ENCODE data around the gene PHLDA2.

The PHLDA2 gene

GRCh38 chr11:2926611-2927051 lies 2.6 kb downstream of the PHLDA2 start:
- intact Hi-C loops (cut with DNase I; ENCODE audit: low total_unique reads) = no loop called here
- H3K4me1 ChIP-seq = peaks cover 0 to 44% (median 24%) of the 10 kb centered on the region in 4 donors
- no peak for TF ChIP-seq CTCF (IDR thresholded peaks at IDR 0.05)
- no peaks in the 10 kb centered on the region for H3K9me3 ChIP-seq
- no peak for DNase-seq
- H3K27me3 ChIP-seq = peaks cover 0 to 26% of the 10 kb centered on the region in 2 donors
- no peak overlapping the region for H3K27ac ChIP-seq
- H3K4me3 ChIP-seq = no peak overlapping the region
- no peaks in the 10 kb centered on the region for H3K36me3 ChIP-seq

GRCh38 chr11:2924821-2925675 lies 4.2 kb downstream of the PHLDA2 start:
- H3K27ac ChIP-seq = no peak overlapping the region

DNA sequence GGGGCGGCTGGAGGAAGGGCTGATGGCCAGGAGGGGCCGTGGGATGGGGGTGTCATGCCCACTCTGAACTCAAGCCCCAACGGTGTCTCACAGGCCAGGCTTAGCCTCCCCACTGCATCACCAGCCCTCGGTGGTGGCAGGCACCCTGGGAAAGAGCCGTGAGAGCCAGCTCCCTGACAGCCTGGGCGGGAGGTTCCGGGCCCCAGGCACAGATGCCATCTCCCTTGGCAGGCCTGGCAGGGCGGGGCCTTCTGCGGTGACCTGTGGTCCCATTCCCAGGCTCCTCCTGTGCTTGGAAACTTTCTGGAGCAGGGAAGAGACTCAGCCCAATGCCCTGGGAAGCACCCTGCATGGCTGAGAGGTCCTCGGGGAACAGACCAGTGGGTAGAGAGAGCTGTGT lies 4.8 kb downstream of the PHLDA2 start:
- Histone ChIP-seq H3K27ac (no peak overlapping the region), H3K9me3 (no peaks in the 10 kb centered on the region), H3K36me3 (no peaks in the 10 kb centered on the region), H3K27me3 (peaks cover 0 to 22% of the 10 kb centered on the region in 2 donors), H3K4me3 (no peak overlapping the region), H3K4me1 (peaks cover 0 to 26% (median 11%) of the 10 kb centered on the region in 4 donors)
- intact Hi-C loops (cut with DNase I; ENCODE audit: low total_unique reads) = no loop called here
- TF ChIP-seq CTCF (IDR thresholded peaks at IDR 0.05) = no peak
- no peak for DNase-seq

More at GRCh38 chr11:2924821-2925675, 4.2 kb downstream of the PHLDA2 start:
- intact Hi-C loops (cut with DNase I; ENCODE audit: low total_unique reads) = no loop called here
- Histone ChIP-seq H3K9me3 (no peaks in the 10 kb centered on the region), H3K4me1 (peaks cover 0 to 33% (median 17%) of the 10 kb centered on the region in 4 donors), H3K27me3 (peaks cover 0 to 26% of the 10 kb centered on the region in 2 donors), H3K36me3 (no peaks in the 10 kb centered on the region), H3K4me3 (no peak overlapping the region)
- no peak for DNase-seq
- no peak for TF ChIP-seq CTCF (IDR thresholded peaks at IDR 0.05)

DNA sequence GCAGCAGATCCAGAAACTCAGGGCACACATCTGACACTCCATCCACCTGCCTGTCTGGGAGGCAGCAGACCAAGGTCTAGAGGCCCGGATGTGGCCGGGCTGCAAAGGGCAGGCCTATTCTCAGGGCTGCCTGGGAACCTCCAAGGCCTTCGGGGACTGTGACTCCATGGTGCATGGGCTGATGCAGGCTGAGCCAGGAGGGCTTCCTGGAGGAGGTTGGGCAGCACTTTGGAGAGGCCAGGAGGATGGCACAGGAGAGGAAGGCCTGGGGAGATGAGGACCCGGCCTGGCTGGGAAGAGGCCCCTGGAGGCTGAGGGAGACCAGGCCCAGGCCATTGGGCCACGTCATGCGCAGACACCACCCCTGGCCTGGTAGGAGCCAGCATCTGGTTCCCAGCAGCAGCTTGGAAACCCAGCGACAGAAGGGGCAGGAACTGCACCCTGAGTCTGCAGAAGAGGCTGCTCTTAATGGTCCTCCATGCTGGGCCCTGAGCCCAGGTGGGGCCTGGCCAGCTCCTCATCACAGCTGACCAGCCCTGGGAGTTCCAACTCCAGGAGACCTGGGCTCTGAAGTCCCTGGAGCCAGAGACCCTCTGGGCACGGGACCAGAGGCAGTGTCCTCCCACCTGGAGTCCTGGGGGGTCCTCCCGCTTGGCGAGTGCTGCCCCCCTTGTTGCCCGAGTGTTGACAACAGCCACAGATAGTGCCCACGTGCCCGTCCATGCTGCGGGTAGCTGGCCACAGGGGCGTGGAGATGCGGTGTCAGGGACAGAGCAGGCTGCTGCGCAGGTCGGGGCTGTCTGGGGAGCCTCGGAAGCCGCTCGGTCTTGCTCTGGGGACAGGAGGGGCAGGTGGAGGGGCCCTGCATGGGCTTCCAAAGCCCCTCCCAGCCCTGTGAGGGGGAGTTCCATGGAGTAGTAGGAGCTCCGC lies 5.5 kb downstream of the PHLDA2 start:
- no peak overlapping the region for H3K27ac ChIP-seq
- peaks cover 0 to 18% of the 10 kb centered on the region in 2 donors for H3K27me3 ChIP-seq
- no peak overlapping the region for H3K4me3 ChIP-seq
- no peaks in the 10 kb centered on the region for H3K36me3 ChIP-seq
- no peaks in the 10 kb centered on the region for H3K9me3 ChIP-seq
- no peak for DNase-seq
- intact Hi-C loops (cut with DNase I; ENCODE audit: low total_unique reads) = no loop called here
- H3K4me1 ChIP-seq = peaks cover 0 to 20% (median 5%) of the 10 kb centered on the region in 4 donors
- no peak for TF ChIP-seq CTCF (IDR thresholded peaks at IDR 0.05)

DNA sequence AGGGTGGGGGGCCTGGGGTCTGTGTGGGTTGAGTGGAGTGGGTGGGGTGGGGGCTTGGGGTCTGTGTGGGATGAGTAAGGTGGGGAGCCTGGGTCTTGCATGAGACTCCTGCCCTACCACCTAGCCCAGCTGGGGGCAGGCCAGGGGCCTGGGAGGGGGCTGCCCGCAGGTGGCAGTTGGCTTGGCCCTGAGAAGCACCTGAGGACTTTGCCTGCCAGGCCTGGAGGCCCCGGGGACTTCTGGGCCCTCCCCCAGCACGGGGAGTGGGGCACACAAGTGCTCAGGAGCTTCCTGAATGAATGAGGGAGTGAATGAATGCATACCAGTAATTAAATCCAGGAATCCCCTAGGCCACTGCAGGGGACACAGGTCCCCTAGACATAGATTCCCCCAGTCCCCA lies 6.6 kb downstream of the PHLDA2 start:
- DNase-seq = no peak
- H3K27me3 ChIP-seq = peaks cover 0 to 15% of the 10 kb centered on the region in 2 donors
- H3K36me3 ChIP-seq = no peaks in the 10 kb centered on the region
- H3K4me3 ChIP-seq = no peak overlapping the region
- no peak overlapping the region for H3K27ac ChIP-seq
- intact Hi-C loops (cut with DNase I; ENCODE audit: low total_unique reads) = no loop called here
- H3K4me1 ChIP-seq = peaks cover 0 to 9% (median 0%) of the 10 kb centered on the region in 4 donors
- no peak for TF ChIP-seq CTCF (IDR thresholded peaks at IDR 0.05)
- H3K9me3 ChIP-seq = no peaks in the 10 kb centered on the region

Measured in tibial artery (tissue), 4 donors.